Endothelial cell of umbilical vein (primary cell): ENCODE data around the gene ETS2. TPM values are rescaled to one million over a fixed set of nuclear protein-coding genes. Genes with fewer than 3 reads are reported as not detected.
A peak's percentile ranks its signal among the peaks of the same experiment; 100 is the strongest.

Experiments used
- BruUV-seq: library from RNA; stranded (reverse); fragments of 400-500 nt; replicated peaks from 2 replicates; lab custom pipeline; 2021; lab: Mats Ljungman, UMichigan
- CTCF ChIA-PET: fragments of 300-600, 350-600 bp; sonication (Branson Sonifier 250); formaldehyde crosslinking; loops from one replicate; lab custom pipeline; 2021; ENCODE audit warnings: antibody characterized with exemption, inconsistent platforms; lab: Charles Lee
- POLR2A ChIA-PET: fragments of 300-600, 350-600 bp; sonication (Branson Sonifier 250); formaldehyde crosslinking; loops from one replicate; lab custom pipeline; 2021; ENCODE audit warnings: antibody characterized with exemption, inconsistent platforms; lab: Charles Lee
- DNase-seq: peaks from one replicate; pipeline ENCODE4 v3.0.0-alpha.2; 2011; ENCODE audit warnings: low read depth, low spot score
- FAIRE-seq: peaks from 2 replicates; lab custom pipeline; 2011; peaks lifted over from hg19 to GRCh38; lab: Jason Lieb, UNC
- H2AFZ ChIP-seq: 2 replicates; pipeline ENCODE4 v1.6.0; 2012; ENCODE audit warnings: low read depth, low read length, control low read depth, inconsistent platforms
- H3K27ac ChIP-seq: 2 replicates; pipeline ENCODE4 v1.5.1; 2011; ENCODE audit warnings: low read depth, mild to moderate bottlenecking, control low read depth, low read length, moderate library complexity; ENCODE audit not compliant: insufficient read depth
- H3K27me3 ChIP-seq, 2 experiments: 2 replicates each; pipeline versions ENCODE4 v1.6.0 to v1.6.1; 2011; ENCODE audit warnings: low read length in 2 of 2, mixed read lengths in 1 of 2; ENCODE audit not compliant: control insufficient read depth in 2 of 2, insufficient read depth in 2 of 2
- H3K36me3 ChIP-seq, 2 experiments: 2 replicates in 1 of 2; 3 replicates in 1 of 2; pipeline ENCODE4 v1.5.1; 2011; ENCODE audit warnings: low read length in 2 of 2, mild to moderate bottlenecking in 1 of 2, moderate library complexity in 1 of 2; ENCODE audit not compliant: control insufficient read depth in 2 of 2, insufficient read depth in 2 of 2; ENCODE audit errors: extremely low read depth in 1 of 2
- H3K4me1 ChIP-seq: 3 replicates; pipeline ENCODE4 v1.5.1; 2011; ENCODE audit warnings: mild to moderate bottlenecking, low read length; ENCODE audit not compliant: control insufficient read depth, insufficient read depth; ENCODE audit errors: extremely low read depth
- H3K4me2 ChIP-seq: 2 replicates; pipeline ENCODE4 v1.6.1; 2011; ENCODE audit warnings: low read length, control low read depth, mixed read lengths; ENCODE audit not compliant: insufficient read depth
- H3K4me3 ChIP-seq, 3 experiments: fragments of 200-600 bp in 1 of 3; sonication (generic), shearing (Covaris generic) in 1 of 3; replicated peaks in 1 of 3; 2 replicates each; pipeline ENCODE4 v1.5.1; 2011 to 2016; ENCODE audit warnings: control low read depth in 3 of 3, low read length in 3 of 3, mild to moderate bottlenecking in 2 of 3, inconsistent platforms in 1 of 3, low read depth in 1 of 3, moderate library complexity in 1 of 3; ENCODE audit not compliant: insufficient read depth in 1 of 3
- H3K79me2 ChIP-seq: 2 replicates; pipeline ENCODE4 v1.6.0; 2012; ENCODE audit warnings: low read length, inconsistent platforms; ENCODE audit not compliant: control insufficient read depth, insufficient read depth
- H3K9ac ChIP-seq: replicated peaks from 2 replicates; pipeline ENCODE3; 2011; ENCODE audit warnings: low read length, control low read depth; ENCODE audit not compliant: insufficient read depth; ENCODE audit errors: extremely low read depth
- H3K9me1 ChIP-seq: replicated peaks from 3 replicates; pipeline ENCODE4 v1.6.0; 2011; ENCODE audit warnings: mild to moderate bottlenecking, low read length; ENCODE audit not compliant: control insufficient read depth, insufficient read depth; ENCODE audit errors: extremely low read depth
- H3K9me3 ChIP-seq: replicated peaks from 2 replicates; pipeline ENCODE4 v1.5.1; 2012; ENCODE audit warnings: low read length, inconsistent platforms; ENCODE audit not compliant: control insufficient read depth, insufficient read depth
- H4K20me1 ChIP-seq: replicated peaks from 2 replicates; pipeline ENCODE3; 2011; ENCODE audit warnings: mild to moderate bottlenecking, low read length; ENCODE audit not compliant: control insufficient read depth, insufficient read depth; ENCODE audit errors: extremely low read depth
- FOS ChIP-seq: IDR thresholded peaks from 2 replicates; pipeline ENCODE4 v1.6.1; 2011; ENCODE audit warnings: mild to moderate bottlenecking, low read length, moderate library complexity, borderline replicate concordance; ENCODE audit not compliant: insufficient read depth
- JUN ChIP-seq: IDR thresholded peaks from 2 replicates; pipeline ENCODE4 v1.6.1; 2011; ENCODE audit warnings: borderline replicate concordance, low read depth; ENCODE audit not compliant: insufficient read length, insufficient read depth
- MAX ChIP-seq: IDR thresholded peaks from 2 replicates; pipeline ENCODE4 v1.6.1; 2011; ENCODE audit not compliant: insufficient read depth, insufficient read length
- dilution Hi-C: fragments of 300-500 bp; cut with MboI; formaldehyde crosslinking; loops from one replicate; pipeline ENCODE4 v1.15.0; 2019; ENCODE audit warnings: low sequenced_read_pairs; ENCODE audit not compliant: extremely low pct_ligation_motif_present
- intact Hi-C: fragments of 100-400 bp; cut with micrococcal nuclease; formaldehyde crosslinking; loops from one replicate; pipeline ENCODE4 v1.10.0; 2022
- polyA plus RNA-seq, 4 experiments: library from polyadenylated mRNA; depleted of rRNA in 3 of 4; stranded (reverse) in 3 of 4; unstranded in 1 of 4; fragments of >200 nt; gene quantifications; 2 replicates each; pipeline versions ENCODE4 v1.2.1 to v1.2.3, GENCODE V29; 2011 to 2012; ENCODE audit warnings: missing spikeins in 1 of 4
- total RNA-seq: library from RNA; stranded (reverse); gene quantifications from 2 replicates; pipeline ENCODE4 v1.2.3, GENCODE V29; 2021
- TF ChIP-seq, protein P1 (sequence below), 2 donors: IDR thresholded peaks; 1 replicate in 1 of 2; 2 replicates in 1 of 2; pipeline ENCODE4 v1.5.1; 2011; ENCODE audit warnings: low read length in 2 of 2, mild to moderate bottlenecking in 2 of 2, moderate library complexity in 2 of 2, control low read depth in 1 of 2, inconsistent platforms in 1 of 2, low read depth in 1 of 2; ENCODE audit not compliant: insufficient read depth in 1 of 2; ENCODE audit errors: extremely low read depth in 1 of 2

ETS2 gene
- total and polyA plus RNA-seq, 2 donors (not counting 3 experiments of a cell fraction or from before 2014, with no cell fraction given): 16.3 to 54.5 TPM

- H3K79me2 ChIP-seq: no peaks in the 10 kb centered on the region
- H2AFZ ChIP-seq: no peak overlapping the region
- H3K27ac ChIP-seq: no peak overlapping the region
- H3K9ac ChIP-seq: no peak overlapping the region
- H4K20me1 ChIP-seq: no peaks in the 10 kb centered on the region
- no peak for TF ChIP-seq FOS
- H3K4me1 ChIP-seq: peaks cover 8% of the 10 kb centered on the region
- no TSS peak for BruUV-seq
- no peaks in the 10 kb centered on the region for H3K27me3 ChIP-seq
- no peaks in the 10 kb centered on the region for H3K9me3 ChIP-seq
- CTCF ChIA-PET: no interaction called here
- POLR2A ChIA-PET: no interaction called here
- dilution Hi-C loops: no loop called here
- DNase-seq (no peak), FAIRE-seq (no peak)
- no peak overlapping the region for H3K4me2 ChIP-seq
- H3K4me3 ChIP-seq: no peak overlapping the region
- no peaks in the 10 kb centered on the region for H3K9me1 ChIP-seq
- H3K36me3 ChIP-seq: no peaks in the 10 kb centered on the region
- intact Hi-C loops: no loop called here
Observed at GRCh38 chr21:38869196-38869595, 63.5 kb downstream of the ETS2 start.

DNA sequence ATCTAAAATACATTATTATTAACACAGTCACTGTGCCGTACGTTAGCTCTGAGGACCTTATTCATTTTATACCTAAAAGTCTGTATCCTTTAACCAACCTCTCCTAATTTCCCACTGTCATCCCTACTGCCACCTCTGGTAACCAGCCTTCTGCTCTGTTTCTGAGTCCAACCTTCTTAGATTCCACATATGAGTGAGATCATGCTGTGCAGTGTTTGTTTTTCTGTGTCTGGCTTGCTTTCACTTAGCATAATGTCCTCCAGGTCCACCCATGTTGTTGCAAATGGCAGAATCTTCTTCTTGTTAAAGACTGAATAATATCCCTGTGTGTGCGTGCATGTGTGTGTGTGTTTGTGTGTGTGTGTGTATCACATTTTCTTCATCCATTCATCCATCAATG lies 64.2 kb downstream of the ETS2 start:
- Histone ChIP-seq H3K27ac (no peak overlapping the region), H3K79me2 (no peaks in the 10 kb centered on the region), H4K20me1 (no peaks in the 10 kb centered on the region), H2AFZ (no peak overlapping the region), H3K27me3 (no peaks in the 10 kb centered on the region), H3K4me1 (peaks cover 8% of the 10 kb centered on the region), H3K4me2 (no peak overlapping the region), H3K9ac (no peak overlapping the region), H3K9me3 (no peaks in the 10 kb centered on the region), H3K36me3 (no peaks in the 10 kb centered on the region), H3K9me1 (no peaks in the 10 kb centered on the region), H3K4me3 (no peak overlapping the region)
- POLR2A ChIA-PET: no interaction called here
- dilution Hi-C loops: no loop called here
- DNase-seq: no peak
- FAIRE-seq: no peak
- no TSS peak for BruUV-seq
- CTCF ChIA-PET: no interaction called here
- TF ChIP-seq MAX (no peak), JUN (no peak)
- TF ChIP-seq, protein P1, sequence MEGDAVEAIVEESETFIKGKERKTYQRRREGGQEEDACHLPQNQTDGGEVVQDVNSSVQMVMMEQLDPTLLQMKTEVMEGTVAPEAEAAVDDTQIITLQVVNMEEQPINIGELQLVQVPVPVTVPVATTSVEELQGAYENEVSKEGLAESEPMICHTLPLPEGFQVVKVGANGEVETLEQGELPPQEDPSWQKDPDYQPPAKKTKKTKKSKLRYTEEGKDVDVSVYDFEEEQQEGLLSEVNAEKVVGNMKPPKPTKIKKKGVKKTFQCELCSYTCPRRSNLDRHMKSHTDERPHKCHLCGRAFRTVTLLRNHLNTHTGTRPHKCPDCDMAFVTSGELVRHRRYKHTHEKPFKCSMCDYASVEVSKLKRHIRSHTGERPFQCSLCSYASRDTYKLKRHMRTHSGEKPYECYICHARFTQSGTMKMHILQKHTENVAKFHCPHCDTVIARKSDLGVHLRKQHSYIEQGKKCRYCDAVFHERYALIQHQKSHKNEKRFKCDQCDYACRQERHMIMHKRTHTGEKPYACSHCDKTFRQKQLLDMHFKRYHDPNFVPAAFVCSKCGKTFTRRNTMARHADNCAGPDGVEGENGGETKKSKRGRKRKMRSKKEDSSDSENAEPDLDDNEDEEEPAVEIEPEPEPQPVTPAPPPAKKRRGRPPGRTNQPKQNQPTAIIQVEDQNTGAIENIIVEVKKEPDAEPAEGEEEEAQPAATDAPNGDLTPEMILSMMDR (IDR thresholded peaks at IDR 0.05; ENCODE audit: extremely low read depth in 1 of 2, insufficient read depth in 1 of 2, low read depth in 1 of 2, low read length in 2 of 2): peak in 1 of 2 donors; percentile 8
- intact Hi-C loops: no loop called here
